ENCODE results near the gene P2RY8.

Gene P2RY8

DNA sequence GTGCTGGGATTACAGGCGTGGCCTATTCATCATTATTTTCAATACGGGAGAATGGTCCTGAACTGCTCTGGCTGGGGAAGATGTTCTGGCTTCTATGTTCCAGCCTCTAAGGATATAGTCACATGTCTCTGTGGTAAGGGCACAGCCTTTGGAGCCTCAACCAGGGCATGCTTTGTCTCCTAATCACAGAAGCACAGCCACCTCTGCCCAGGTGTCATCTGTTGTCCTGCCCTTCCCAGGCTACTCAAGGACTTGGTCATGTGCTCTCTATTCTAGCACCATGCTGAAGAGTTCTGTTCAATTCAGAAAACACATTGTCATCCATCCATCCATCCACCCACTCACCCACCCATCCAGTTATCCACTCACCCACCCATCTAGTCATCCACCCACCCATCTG, 113.8 kb downstream of the P2RY8 start:
- TF ChIP-seq TAF1 (IDR thresholded peaks at IDR 0.05; ENCODE audit: low read depth): no peak
- TF ChIP-seq RAD21 (IDR thresholded peaks at IDR 0.05; ENCODE audit: low read depth): no peak
- no peak for TF ChIP-seq NFIC (IDR thresholded peaks at IDR 0.05)
- TF ChIP-seq EGR1 (IDR thresholded peaks at IDR 0.05): no peak
- TF ChIP-seq, protein P1, sequence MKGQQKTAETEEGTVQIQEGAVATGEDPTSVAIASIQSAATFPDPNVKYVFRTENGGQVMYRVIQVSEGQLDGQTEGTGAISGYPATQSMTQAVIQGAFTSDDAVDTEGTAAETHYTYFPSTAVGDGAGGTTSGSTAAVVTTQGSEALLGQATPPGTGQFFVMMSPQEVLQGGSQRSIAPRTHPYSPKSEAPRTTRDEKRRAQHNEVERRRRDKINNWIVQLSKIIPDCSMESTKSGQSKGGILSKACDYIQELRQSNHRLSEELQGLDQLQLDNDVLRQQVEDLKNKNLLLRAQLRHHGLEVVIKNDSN (IDR thresholded peaks at IDR 0.05): no peak
- no peak for TF ChIP-seq ZBTB7A (IDR thresholded peaks at IDR 0.05; ENCODE audit: low read depth)
- no peak for TF ChIP-seq TEAD4 (IDR thresholded peaks at IDR 0.05)
- no peak for TF ChIP-seq REST (IDR thresholded peaks at IDR 0.05; ENCODE audit: low read depth)

DNA sequence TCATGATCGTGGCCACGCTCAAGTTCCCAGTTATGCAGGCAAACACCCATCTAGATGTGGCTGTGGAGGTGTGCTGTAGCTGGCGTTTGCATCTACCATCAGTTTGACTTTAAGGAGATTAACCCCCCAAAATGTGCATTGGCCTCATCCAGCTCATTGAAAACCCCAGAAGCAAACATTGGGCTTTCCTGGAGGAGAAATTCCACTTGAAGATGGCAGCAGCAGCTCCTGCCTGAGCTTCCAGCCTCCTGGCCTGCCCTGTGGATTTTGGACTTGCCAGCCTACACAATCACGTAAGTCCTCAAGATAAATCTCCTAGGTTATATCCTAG, 114.9 kb downstream of the P2RY8 start:
- TF ChIP-seq YY1 (IDR thresholded peaks at IDR 0.05; ENCODE audit: low read depth): no peak
- TF ChIP-seq TAF1 (IDR thresholded peaks at IDR 0.05; ENCODE audit: low read depth): no peak
- no peak for TF ChIP-seq RAD21 (IDR thresholded peaks at IDR 0.05; ENCODE audit: low read depth)
- no peak for TF ChIP-seq TCF12 (IDR thresholded peaks at IDR 0.05; ENCODE audit: low read depth)
- no peak for TF ChIP-seq NFIC (IDR thresholded peaks at IDR 0.05)
- no peak for TF ChIP-seq ZBTB7A (IDR thresholded peaks at IDR 0.05; ENCODE audit: low read depth)
- no peak for TF ChIP-seq EGR1 (IDR thresholded peaks at IDR 0.05)
- TF ChIP-seq FOXM1 (IDR thresholded peaks at IDR 0.05; ENCODE audit: borderline replicate concordance, low read depth): no peak
- TF ChIP-seq, protein P1 (IDR thresholded peaks at IDR 0.05): no peak
- TF ChIP-seq REST (IDR thresholded peaks at IDR 0.05; ENCODE audit: low read depth): no peak
- no peak for TF ChIP-seq TEAD4 (IDR thresholded peaks at IDR 0.05)
- TF ChIP-seq MAX (IDR thresholded peaks at IDR 0.05): no peak
- no peak for TF ChIP-seq EP300 (IDR thresholded peaks at IDR 0.05; ENCODE audit: borderline replicate concordance)
- TF ChIP-seq CREB1 (IDR thresholded peaks at IDR 0.05; ENCODE audit: low read depth): no peak
- TF ChIP-seq CEBPB (IDR thresholded peaks at IDR 0.05): no peak

DNA sequence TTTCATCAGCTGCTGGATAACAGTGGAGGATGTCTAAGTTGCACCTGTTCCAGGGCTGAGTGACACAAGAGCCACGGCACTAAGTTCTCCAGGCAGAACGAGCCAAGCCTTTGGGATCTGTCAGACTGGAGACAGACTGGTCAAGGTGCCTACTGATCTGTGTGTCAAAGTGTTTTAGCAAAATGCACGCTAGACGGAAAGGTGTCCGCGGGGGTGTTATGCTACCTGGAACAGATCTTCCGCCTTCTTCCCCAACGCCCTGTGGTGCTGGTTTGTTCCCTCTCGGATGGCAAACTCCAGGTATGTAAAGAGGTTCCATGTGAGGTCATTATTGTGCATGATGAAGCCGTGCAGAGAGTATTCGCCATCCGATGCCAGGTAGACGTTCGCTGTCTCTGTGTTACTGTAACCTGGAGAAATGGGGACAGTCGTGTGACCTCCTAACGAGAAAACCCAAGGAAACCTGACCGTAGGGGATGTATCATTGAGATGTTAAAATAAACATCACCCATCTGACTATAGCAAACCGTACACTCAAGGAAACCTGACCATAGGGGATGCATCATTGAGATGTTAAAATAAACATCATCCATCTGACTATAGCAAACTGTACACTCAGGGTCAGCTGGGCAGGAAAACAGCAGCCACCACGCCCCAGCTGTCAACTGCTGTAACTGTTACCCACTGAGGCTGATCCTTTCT, 115.4 kb downstream of the P2RY8 start:
- TF ChIP-seq REST (IDR thresholded peaks at IDR 0.05; ENCODE audit: low read depth) (no peak), EP300 (IDR thresholded peaks at IDR 0.05; ENCODE audit: borderline replicate concordance) (no peak), ZBTB7A (IDR thresholded peaks at IDR 0.05; ENCODE audit: low read depth) (no peak), EGR1 (IDR thresholded peaks at IDR 0.05) (no peak), NFIC (IDR thresholded peaks at IDR 0.05) (no peak), RAD21 (IDR thresholded peaks at IDR 0.05; ENCODE audit: low read depth) (no peak), CREB1 (IDR thresholded peaks at IDR 0.05; ENCODE audit: low read depth) (no peak), TEAD4 (IDR thresholded peaks at IDR 0.05) (no peak), FOXM1 (IDR thresholded peaks at IDR 0.05; ENCODE audit: borderline replicate concordance, low read depth) (no peak), CEBPB (IDR thresholded peaks at IDR 0.05) (no peak), MAX (IDR thresholded peaks at IDR 0.05) (no peak)

GRCh38 chrX:1420371-1420770, 116.6 kb downstream of the P2RY8 start:
- TF ChIP-seq, protein P1 (IDR thresholded peaks at IDR 0.05): no peak
- no peak for TF ChIP-seq REST (IDR thresholded peaks at IDR 0.05; ENCODE audit: low read depth)
- no peak for TF ChIP-seq EGR1 (IDR thresholded peaks at IDR 0.05)
- no peak for TF ChIP-seq FOXM1 (IDR thresholded peaks at IDR 0.05; ENCODE audit: borderline replicate concordance, low read depth)
- TF ChIP-seq CREB1 (IDR thresholded peaks at IDR 0.05; ENCODE audit: low read depth): no peak
- TF ChIP-seq YY1 (IDR thresholded peaks at IDR 0.05; ENCODE audit: low read depth): no peak
- no peak for TF ChIP-seq CEBPB (IDR thresholded peaks at IDR 0.05)
- no peak for TF ChIP-seq MAX (IDR thresholded peaks at IDR 0.05)
- TF ChIP-seq TEAD4 (IDR thresholded peaks at IDR 0.05): no peak
- TF ChIP-seq TCF12 (IDR thresholded peaks at IDR 0.05; ENCODE audit: low read depth): no peak
- TF ChIP-seq NFIC (IDR thresholded peaks at IDR 0.05): no peak
- TF ChIP-seq EP300 (IDR thresholded peaks at IDR 0.05; ENCODE audit: borderline replicate concordance): no peak
- TF ChIP-seq RAD21 (IDR thresholded peaks at IDR 0.05; ENCODE audit: low read depth): no peak
- no peak for TF ChIP-seq ZBTB7A (IDR thresholded peaks at IDR 0.05; ENCODE audit: low read depth)
- no peak for TF ChIP-seq TAF1 (IDR thresholded peaks at IDR 0.05; ENCODE audit: low read depth)

Measured in Ishikawa (cell line).